ENCODE results near the gene PRRT2.

PRRT2 gene

DNA sequence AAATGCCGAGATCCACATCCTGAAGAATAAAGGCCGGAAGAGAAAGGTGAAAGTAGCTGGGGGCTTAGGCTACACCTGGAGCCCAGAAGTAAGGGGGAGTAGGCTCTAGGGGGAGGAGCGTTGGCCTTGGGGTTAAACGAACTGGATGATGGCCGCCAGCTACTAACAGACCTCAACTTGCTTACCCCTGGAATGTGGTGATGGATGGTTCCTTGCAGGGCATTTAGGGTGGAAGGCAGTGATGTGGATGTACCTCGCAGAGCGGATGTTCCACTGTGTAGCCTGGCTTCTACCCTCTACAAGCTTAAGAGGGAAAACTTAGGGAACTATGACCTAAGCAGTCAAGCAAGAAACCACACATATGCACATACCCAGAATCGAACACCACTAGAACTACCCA lies 8.0 kb upstream of the PRRT2 start:
- H3K4me3 ChIP-seq = peak overlapping the region; percentile 83
- H3K9me3 ChIP-seq (ENCODE audit: low read depth, low read length) = no peaks in the 10 kb centered on the region
- H3K9ac ChIP-seq (ENCODE audit: insufficient read length) = peak overlapping the region; percentile 91
- TF ChIP-seq POLR2AphosphoS5 (IDR thresholded peaks at IDR 0.05; ENCODE audit: borderline replicate concordance, low read depth, low read length) (no peak; the same call in 1 of the 2 replicates), FOXP2 (optimal IDR thresholded peaks at IDR 0.05; ENCODE audit: control extremely low read depth, extremely low read length, insufficient read depth) (no peak), EZH2 (IDR thresholded peaks at IDR 0.05) (no peak)
- peak overlapping the region; percentile 97 for H3K27ac ChIP-seq
- DNase-seq (ENCODE audit: low read depth, low spot score) = no peak
- H3K36me3 ChIP-seq (ENCODE audit: insufficient read depth, low read length) = peaks cover 58% of the 10 kb centered on the region

GRCh38 chr16:29804455-29805231 lies 7.3 kb upstream of the PRRT2 start:
- H3K36me3 ChIP-seq (ENCODE audit: insufficient read depth, low read length) = peaks cover 58% of the 10 kb centered on the region
- H3K27ac ChIP-seq = peak overlapping the region; percentile 97
- no peaks in the 10 kb centered on the region for H3K9me3 ChIP-seq (ENCODE audit: low read depth, low read length)
- no peak for TF ChIP-seq FOXP2 (optimal IDR thresholded peaks at IDR 0.05; ENCODE audit: control extremely low read depth, extremely low read length, insufficient read depth)
- no peak for TF ChIP-seq EZH2 (IDR thresholded peaks at IDR 0.05)
- no peak for TF ChIP-seq POLR2AphosphoS5 (IDR thresholded peaks at IDR 0.05; ENCODE audit: borderline replicate concordance, low read depth, low read length)
- peak overlapping the region; percentile 83 for H3K4me3 ChIP-seq
- DNase-seq (ENCODE audit: low read depth, low spot score) = no peak
- H3K9ac ChIP-seq (ENCODE audit: insufficient read length) = peak overlapping the region; percentile 91

GRCh38 chr16:29805232-29806098 lies 6.5 kb upstream of the PRRT2 start:
- peak; percentile 85 for DNase-seq (ENCODE audit: low read depth, low spot score)
- peak overlapping the region; percentile 83 for H3K4me3 ChIP-seq
- H3K9me3 ChIP-seq (ENCODE audit: low read depth, low read length) = no peaks in the 10 kb centered on the region
- H3K36me3 ChIP-seq (ENCODE audit: insufficient read depth, low read length) = peaks cover 59% of the 10 kb centered on the region
- H3K27ac ChIP-seq = peak overlapping the region; percentile 97
- peak overlapping the region; percentile 91 for H3K9ac ChIP-seq (ENCODE audit: insufficient read length)
- TF ChIP-seq POLR2AphosphoS5 (IDR thresholded peaks at IDR 0.05; ENCODE audit: borderline replicate concordance, low read depth, low read length) = peak; percentile 90
- no peak for TF ChIP-seq FOXP2 (optimal IDR thresholded peaks at IDR 0.05; ENCODE audit: control extremely low read depth, extremely low read length, insufficient read depth)
- no peak for TF ChIP-seq EZH2 (IDR thresholded peaks at IDR 0.05)

- Histone ChIP-seq H3K27ac (peak within 1 kb of the TSS; percentile 97), H3K9ac (ENCODE audit: insufficient read length) (peak within 1 kb of the TSS; percentile 91), H3K36me3 (ENCODE audit: insufficient read depth, low read length) (peaks cover 56% of the 10 kb centered on the region), H3K9me3 (ENCODE audit: low read depth, low read length) (no peaks in the 10 kb centered on the region), H3K4me3 (peak within 1 kb of the TSS; percentile 91)
- TF ChIP-seq POLR2AphosphoS5 (IDR thresholded peaks at IDR 0.05; ENCODE audit: borderline replicate concordance, low read depth, low read length) (no peak), FOXP2 (optimal IDR thresholded peaks at IDR 0.05; ENCODE audit: control extremely low read depth, extremely low read length, insufficient read depth) (no peak), EZH2 (IDR thresholded peaks at IDR 0.05) (no peak)
- peak; percentile 60 for DNase-seq (ENCODE audit: low read depth, low spot score)
Observed at GRCh38 chr16:29806099-29806579, 5.9 kb upstream of the PRRT2 start, which contains the start of gene MAZ. MAZ (plus strand) TSS chr16:29806529; CDS start chr16:29806702, 173 bp downstream.

GRCh38 chr16:29806641-29807425 lies 5.2 kb upstream of the PRRT2 start:
- TF ChIP-seq FOXP2 (optimal IDR thresholded peaks at IDR 0.05; ENCODE audit: control extremely low read depth, extremely low read length, insufficient read depth) = no peak
- TF ChIP-seq POLR2AphosphoS5 (IDR thresholded peaks at IDR 0.05; ENCODE audit: borderline replicate concordance, low read depth, low read length) = peak; percentile 75
- TF ChIP-seq EZH2 (IDR thresholded peaks at IDR 0.05) = no peak
- peaks cover 49% of the 10 kb centered on the region for H3K36me3 ChIP-seq (ENCODE audit: insufficient read depth, low read length)

DNA sequence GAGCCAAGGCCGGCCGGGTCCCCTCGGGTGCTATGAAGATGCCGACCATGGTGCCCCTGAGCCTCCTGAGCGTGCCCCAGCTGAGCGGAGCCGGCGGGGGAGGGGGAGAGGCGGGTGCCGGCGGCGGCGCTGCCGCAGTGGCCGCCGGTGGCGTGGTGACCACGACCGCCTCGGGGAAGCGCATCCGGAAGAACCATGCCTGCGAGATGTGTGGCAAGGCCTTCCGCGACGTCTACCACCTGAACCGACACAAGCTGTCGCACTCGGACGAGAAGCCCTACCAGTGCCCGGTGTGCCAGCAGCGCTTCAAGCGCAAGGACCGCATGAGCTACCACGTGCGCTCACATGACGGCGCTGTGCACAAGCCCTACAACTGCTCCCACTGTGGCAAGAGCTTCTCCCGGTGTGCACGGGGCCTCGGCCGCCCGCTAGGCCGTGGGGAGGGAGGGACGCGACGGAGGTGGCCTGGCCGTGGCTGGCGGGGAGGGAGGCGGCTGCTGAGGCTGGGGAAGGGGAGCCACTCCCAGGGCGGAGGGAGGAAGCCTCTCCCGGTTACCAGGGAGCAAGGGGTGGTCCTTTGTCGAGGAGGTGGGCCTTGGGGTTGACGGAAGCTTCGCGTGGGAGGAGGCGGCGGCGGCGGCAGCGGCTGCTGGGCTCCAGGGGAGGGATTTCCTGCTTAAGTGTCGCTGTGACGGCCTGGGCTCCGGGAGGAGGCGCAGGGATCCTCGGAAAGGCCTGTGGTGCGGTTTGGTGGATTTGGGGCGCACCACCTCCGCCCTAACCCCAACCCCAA lies 4.4 kb upstream of the PRRT2 start:
- Histone ChIP-seq H3K4me3 (peak overlapping the region; percentile 91), H3K9ac (ENCODE audit: insufficient read length) (peak overlapping the region; percentile 79), H3K9me3 (ENCODE audit: low read depth, low read length) (no peaks in the 10 kb centered on the region), H3K27ac (peak overlapping the region; percentile 95), H3K36me3 (ENCODE audit: insufficient read depth, low read length) (peaks cover 44% of the 10 kb centered on the region)
- TF ChIP-seq POLR2AphosphoS5 (IDR thresholded peaks at IDR 0.05; ENCODE audit: borderline replicate concordance, low read depth, low read length) (peak; percentile 86), FOXP2 (optimal IDR thresholded peaks at IDR 0.05; ENCODE audit: control extremely low read depth, extremely low read length, insufficient read depth) (no peak), EZH2 (IDR thresholded peaks at IDR 0.05) (no peak)
- peak; percentile 70 for DNase-seq (ENCODE audit: low read depth, low spot score)

More at GRCh38 chr16:29806641-29807425, 5.2 kb upstream of the PRRT2 start:
- peak overlapping the region; percentile 87 for H3K9ac ChIP-seq (ENCODE audit: insufficient read length)
- peak overlapping the region; percentile 95 for H3K27ac ChIP-seq
- H3K9me3 ChIP-seq (ENCODE audit: low read depth, low read length) = no peaks in the 10 kb centered on the region
- H3K4me3 ChIP-seq = peak overlapping the region; percentile 91
- DNase-seq (ENCODE audit: low read depth, low spot score) = no peak
